Mammary epithelial cell (primary cell): ENCODE data around the gene RPTOR.

Experiments used
- EZH2 ChIP-seq: IDR thresholded peaks from 2 replicates; pipeline ENCODE4 v1.6.1; 2012; ENCODE audit warnings: low read length, inconsistent platforms, borderline replicate concordance
- TF ChIP-seq, protein P1 (sequence below), 2 donors: IDR thresholded peaks in 1 of 2; conservative IDR thresholded peaks in 1 of 2; 2 replicates each; pipeline ENCODE4 v1.5.1; 2011 to 2012; ENCODE audit warnings: inconsistent platforms in 2 of 2, low read length in 2 of 2, mild to moderate bottlenecking in 2 of 2, control low read depth in 1 of 2, low read depth in 1 of 2; ENCODE audit not compliant: insufficient read depth in 1 of 2; ENCODE audit errors: extremely low read depth in 1 of 2

DNA sequence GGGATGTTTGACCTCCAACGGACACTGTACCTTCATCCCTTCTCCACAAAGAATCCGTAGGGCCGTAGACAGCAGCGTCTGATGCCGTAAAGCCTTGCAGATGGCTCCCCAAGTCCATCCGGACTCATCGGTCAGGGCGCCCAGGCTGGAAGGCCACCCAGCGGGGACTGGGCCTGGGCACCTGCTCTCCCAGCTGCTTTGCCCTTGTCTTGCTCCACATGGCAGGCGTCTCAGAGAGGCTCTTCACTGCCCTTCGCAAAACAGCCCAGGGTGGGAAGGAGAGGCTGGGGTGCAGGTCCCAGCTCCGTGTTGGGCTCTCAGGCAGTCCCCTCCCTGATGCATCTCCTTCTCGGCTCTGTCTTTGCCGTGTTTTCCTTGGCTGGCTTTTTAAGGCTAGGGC, 6.2 kb upstream of the RPTOR start:
- TF ChIP-seq, protein P1, sequence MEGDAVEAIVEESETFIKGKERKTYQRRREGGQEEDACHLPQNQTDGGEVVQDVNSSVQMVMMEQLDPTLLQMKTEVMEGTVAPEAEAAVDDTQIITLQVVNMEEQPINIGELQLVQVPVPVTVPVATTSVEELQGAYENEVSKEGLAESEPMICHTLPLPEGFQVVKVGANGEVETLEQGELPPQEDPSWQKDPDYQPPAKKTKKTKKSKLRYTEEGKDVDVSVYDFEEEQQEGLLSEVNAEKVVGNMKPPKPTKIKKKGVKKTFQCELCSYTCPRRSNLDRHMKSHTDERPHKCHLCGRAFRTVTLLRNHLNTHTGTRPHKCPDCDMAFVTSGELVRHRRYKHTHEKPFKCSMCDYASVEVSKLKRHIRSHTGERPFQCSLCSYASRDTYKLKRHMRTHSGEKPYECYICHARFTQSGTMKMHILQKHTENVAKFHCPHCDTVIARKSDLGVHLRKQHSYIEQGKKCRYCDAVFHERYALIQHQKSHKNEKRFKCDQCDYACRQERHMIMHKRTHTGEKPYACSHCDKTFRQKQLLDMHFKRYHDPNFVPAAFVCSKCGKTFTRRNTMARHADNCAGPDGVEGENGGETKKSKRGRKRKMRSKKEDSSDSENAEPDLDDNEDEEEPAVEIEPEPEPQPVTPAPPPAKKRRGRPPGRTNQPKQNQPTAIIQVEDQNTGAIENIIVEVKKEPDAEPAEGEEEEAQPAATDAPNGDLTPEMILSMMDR (conservative IDR thresholded peaks at IDR 0.05 in 1 of 2, IDR thresholded peaks at IDR 0.05 in 1 of 2; ENCODE audit: extremely low read depth in 1 of 2, insufficient read depth in 1 of 2, low read depth in 1 of 2, low read length in 2 of 2) = no peak
- no peak for TF ChIP-seq EZH2
